NCI-H460 (cell line): ENCODE measurements around the gene GPR15. TPM values are rescaled to one million over a fixed set of nuclear protein-coding genes. Genes with fewer than 3 reads are reported as not detected.

Source experiments
- DNase-seq: peaks from one replicate; pipeline ENCODE4 v3.0.0-alpha.2; 2016; ENCODE audit warnings: low read depth; ENCODE audit errors: extremely low read depth
- total RNA-seq: library from RNA; depleted of rRNA; stranded (reverse); fragments of >200 nt; shearing (Covaris generic); gene quantifications from 2 replicates; pipeline ENCODE4 v1.2.3, GENCODE V29; 2014

Gene GPR15
- total RNA-seq, 1 experiment from 2014 or later: not detected

DNA sequence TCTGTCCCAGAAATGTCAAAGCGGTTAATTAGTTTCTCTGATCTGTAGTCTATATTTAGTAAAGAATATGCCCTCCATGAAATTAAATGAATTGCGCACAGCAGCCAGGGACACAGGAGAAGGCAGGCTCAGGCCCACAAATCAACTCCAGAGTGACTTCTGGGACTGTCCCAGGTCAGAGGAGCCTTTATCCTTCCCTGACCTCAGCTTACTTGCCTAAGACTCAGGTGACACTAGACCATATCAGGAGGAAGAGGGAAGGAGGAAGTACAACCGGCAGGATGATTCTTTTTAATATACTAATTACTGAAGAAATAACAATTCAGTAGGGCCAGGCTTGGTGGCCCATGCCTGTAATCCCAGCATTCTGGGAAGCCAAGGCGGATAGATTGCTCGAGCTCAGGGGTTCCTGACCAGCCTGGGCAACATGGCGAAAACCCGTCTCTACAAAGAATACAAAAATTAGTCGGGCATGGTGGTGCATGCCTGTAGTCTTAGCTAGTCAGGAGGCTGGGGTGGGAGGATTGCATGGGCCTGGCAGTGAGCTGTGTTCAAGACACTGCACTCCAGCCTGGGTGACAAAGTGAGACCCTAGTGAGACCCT lies 1.8 kb upstream of the GPR15 start:
- no peak for DNase-seq

DNA sequence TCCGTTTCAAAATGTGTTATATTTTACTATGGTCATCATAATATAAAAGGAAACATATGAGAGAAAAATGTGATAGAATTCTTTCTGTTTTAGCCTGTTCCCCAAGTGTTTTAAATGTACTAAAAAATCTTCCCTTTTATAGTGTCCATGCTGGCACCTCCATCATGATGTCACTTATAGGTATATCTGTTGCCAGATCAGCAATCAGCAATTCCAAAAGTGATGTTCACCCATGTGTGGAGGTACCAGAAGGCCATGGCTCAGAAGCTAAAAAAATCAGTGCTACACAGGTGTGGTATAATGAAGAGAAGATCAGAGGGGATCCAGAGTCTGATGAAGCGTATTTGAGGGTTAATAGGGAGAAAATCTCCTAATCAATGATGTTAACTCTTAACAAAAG lies 1.1 kb upstream of the GPR15 start:
- DNase-seq: no peak

DNA sequence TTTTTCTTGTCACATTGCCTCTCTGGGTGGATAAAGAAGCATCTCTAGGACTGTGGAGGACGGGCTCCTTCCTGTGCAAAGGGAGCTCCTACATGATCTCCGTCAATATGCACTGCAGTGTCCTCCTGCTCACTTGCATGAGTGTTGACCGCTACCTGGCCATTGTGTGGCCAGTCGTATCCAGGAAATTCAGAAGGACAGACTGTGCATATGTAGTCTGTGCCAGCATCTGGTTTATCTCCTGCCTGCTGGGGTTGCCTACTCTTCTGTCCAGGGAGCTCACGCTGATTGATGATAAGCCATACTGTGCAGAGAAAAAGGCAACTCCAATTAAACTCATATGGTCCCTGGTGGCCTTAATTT lies 478 bp downstream of the GPR15 start:
- no peak for DNase-seq

DNA sequence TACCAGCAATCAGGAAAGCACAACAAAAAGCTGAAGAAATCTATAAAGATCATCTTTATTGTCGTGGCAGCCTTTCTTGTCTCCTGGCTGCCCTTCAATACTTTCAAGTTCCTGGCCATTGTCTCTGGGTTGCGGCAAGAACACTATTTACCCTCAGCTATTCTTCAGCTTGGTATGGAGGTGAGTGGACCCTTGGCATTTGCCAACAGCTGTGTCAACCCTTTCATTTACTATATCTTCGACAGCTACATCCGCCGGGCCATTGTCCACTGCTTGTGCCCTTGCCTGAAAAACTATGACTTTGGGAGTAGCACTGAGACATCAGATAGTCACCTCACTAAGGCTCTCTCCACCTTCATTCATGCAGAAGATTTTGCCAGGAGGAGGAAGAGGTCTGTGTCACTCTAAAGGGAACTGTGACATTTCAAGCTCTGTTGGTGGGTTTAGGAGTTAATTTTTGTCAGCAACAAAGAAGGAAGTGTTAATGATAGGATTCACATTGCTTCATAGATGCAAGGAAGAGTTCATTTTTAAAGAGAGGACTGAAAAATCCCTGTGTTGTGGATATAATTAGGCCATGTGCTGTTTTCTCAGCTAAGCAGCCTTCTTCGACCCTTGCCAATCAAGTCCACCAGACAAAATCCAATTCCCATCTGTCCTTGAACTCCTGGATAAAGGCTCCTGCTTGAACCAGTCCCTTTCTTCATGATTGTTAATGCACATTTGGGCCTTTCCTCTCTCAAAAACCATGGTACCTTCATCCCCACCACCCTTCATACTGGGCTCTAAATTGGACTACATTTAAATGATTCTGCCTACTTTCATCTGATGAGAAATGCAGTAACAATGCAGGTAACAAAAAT lies 1.2 kb downstream of the GPR15 start:
- no peak for DNase-seq

DNA sequence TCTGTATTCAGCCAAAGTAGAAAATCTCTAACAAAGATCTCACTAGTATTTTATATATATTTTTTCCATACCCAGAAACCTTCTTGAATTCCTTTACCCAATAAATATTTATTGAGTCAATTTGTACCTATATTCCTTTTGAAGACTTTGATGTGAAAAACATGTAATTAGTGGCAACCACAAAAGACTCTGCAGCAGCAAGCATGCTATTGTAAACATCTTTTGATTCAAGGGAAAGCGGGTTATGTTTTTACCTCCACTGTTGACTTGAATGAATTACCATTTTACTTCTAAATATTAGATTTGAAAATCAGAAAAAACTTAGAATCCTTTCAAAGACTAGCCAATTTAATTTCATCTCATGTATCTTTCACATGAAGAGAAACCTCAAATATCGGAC lies 2.4 kb downstream of the GPR15 start:
- no peak for DNase-seq

DNA sequence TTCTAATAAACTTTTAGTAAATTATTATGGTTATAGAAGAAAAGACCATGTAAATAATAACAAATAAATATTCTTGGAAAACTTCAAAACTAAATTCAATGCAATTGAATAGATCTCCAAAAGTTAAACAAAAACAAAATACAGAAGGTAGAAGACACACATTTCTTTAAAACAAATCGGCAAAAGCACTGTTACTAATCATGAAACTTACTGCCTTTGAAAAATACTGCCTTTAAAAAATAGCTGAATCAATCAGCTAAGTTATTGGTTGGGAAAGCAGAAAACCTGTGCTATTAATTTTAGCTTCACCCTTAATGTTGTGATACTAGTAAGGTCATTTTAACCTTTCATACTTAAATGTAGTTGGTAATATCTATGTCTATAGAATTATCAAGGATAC lies 3.0 kb downstream of the GPR15 start:
- DNase-seq: no peak

DNA sequence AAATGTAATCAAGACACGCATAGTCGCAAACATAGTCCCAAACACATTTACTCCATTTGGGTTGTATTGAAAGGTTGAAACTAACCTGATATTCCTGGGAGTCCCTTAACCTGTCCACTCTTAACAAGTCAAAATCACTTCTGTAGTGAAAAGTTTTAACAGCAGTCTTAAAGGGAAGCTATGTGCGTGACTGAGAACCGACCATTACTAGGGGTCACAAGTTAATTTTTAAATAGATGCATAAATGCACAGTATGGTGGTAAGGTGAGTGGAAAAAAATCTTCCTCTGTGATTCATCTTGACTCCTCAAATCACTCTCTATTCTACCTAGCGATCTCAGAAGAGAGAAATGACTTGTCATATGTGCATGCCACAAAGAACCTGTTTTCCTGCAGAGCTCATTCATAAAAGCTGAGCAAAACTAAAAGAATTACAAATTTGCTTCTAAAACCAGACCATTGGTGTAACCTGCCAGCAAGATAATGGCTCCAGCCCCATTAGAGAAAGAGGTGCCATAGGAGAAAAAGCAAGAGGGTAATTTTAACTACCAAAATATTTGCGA lies 4.8 kb downstream of the GPR15 start:
- no peak for DNase-seq

DNA sequence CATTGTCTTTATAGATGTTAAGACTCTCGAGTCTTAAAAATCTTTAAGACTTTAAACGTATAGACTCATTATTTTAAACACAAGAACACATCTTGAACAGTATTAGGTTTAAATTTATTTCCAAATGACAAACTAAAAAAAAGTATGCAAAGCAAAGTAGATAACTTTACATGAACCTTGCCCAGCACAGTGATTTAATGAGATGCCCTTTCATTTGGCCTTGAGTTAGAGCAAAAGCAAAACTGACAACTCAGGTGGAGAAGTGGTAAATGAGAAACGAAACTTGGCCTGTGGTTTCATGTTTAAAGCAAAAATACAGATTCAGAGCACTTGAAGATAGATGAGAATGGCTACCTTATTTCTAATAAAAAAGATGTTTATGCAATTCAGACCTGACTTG lies 8.6 kb downstream of the GPR15 start:
- DNase-seq: no peak

DNA sequence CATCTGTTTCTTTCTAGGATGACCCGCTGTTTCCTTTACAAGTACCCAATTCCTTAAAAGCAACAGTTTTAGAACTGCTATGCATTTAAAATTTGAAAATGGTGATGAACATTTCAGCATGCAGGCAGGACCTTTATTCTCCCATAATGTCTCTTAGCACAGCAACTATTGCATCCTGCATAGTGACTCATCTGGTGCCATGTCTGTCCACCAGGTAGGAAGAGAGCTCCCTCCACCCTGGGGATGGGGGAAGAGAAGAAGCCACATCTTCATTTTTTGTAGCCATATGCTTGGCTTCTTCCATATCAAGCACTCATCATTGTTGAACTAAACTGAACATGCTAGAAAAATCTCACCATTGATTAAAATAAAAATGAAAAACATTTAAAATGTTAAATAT lies 9.9 kb downstream of the GPR15 start:
- no peak for DNase-seq

DNA sequence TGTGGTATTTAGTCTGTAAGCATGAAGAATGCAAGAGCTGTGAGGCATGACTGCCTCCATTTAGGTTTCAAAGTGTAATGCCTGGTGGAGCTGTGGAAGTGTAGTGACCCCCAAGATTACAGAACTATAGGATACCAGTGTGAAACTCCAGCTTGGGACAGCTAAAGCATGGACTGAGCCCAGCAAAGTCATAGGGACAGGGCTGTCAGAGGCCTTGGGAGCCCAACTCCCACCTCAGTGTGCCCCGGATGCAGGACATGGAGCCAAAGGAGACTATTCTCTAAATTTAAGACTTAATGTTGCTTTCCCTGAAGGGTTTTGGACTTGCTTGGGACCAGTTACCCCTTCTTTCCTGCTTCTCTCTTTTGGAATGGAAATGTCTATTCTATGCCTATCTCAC lies 10.8 kb downstream of the GPR15 start:
- DNase-seq: no peak

DNA sequence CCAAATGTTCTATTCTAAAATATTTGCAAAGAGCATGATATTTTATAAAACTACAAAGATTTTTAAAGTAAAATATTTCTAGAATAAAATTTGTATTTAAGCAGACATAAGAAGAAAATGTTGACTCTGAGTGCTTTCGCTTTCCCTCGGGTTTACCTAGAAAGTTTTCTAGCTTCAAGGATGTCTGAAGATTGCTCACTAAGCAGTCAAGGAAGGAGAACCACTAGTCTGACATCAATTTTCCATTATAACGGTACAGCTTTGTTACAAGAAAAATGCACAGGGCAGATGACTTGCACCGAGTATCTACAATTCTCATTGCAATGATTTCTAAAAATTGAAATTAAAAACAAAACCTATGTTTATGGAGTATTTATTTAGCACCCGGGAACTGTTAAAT lies 14.2 kb downstream of the GPR15 start:
- DNase-seq: no peak

DNA sequence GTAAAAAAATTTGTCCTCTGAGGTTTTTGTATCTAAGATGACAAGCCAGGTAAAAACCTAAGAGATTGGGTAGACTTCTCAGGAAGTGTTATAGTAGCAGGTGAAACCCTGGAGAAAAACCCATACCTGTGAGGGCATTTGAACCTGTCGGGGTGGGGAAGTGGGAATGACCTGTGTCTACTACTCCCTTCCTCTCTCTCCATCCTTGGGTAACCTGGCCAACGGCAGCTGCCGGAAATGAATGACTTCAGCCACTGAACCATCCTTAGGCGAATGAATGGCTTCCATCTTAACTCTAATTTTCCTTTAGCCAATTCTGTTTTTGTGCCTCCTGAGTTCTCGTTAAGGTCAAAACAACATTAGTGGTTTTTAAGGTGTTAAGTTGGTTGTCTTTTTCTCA lies 16.8 kb downstream of the GPR15 start:
- DNase-seq: no peak

DNA sequence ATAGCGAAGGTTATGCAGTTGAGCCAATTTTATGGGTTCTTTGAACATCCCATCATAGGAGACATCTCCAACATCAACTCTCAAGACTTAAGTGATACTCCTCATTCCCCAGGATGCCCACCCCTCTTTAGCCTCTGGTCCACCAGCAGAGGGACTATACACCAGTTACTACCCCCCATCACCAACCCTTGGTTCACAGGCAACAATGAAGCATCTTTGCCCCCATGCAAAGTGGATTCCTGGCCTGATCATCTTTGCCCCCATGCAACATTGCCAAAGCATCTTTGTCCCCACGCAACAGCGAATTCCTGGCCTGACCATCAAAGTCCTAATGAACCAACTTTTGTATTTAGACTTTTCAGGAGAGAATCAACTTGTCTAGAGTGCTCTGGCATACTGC lies 19.1 kb downstream of the GPR15 start:
- no peak for DNase-seq

DNA sequence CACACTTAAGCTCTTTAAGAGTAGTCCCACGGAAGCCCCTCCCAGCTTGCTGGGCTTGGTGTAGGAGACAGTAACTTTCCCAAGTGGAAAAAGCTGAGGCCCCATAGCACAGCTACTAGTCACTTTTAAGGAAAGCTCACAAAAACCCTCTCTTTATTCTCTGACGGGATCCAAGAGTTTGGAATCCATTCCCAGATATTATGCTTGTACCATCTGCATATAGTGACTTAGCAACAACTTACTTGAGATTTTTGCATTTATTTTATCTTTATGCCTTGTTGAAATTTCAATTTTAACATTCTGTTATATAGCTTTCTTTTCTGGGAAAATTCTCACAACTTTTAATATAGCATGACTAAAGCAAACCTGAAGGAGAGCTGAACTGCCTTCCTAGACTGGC lies 19.5 kb downstream of the GPR15 start:
- DNase-seq: no peak

DNA sequence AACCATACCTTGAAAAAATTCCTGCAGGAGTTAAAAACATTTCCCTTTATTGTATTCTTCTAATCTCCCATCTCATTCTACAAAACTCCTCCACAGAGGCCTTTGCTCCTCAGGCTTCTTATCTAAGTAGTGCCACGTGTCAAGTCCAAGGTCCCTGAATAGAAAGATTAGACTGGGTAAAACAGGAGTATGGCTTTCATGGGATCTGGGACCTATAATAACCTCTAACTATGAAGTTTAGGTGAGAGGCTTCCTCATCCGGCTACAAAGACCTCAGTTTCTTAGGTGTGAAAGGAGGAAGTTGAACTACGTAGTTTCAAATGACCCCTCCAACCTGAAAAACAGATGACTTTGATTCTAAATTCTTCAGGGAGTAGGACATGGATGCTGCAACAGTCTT lies 20.0 kb downstream of the GPR15 start:
- no peak for DNase-seq

DNA sequence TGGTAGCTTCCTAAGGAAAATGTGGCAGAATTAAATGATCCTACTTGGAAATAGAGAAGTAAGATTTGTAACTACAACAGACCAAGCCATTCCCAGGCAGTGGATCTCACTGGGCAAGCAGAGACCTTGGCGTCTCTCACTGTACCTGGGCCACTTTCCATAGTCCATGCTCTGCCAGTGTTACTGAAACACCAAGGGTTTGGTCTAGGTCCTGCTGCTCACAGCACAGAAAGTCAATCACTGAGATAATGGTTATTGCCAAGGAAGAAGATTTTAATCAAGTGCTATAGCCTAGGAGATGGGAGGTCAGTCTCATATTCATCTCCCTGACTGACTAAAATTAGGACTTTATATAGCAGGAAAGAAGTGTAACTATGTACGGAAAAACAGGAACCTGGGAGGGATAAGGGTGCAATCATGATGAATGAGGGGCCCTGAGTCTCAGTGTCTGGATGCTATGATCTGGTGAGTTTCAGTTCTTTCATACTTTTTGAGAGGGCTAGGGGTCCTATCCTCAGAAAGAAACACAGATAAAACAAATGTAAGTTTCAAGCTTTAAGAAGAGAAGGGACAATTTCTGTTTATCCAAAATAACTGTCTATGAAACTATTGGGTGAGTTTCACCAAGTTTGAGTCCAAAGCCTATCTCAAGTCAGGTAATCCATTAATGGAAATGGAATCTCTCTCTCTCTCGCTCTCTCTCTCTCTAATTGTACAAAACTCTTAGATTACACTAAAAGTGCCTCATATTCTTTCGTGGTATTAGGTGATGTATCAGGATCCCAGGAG lies 20.6 kb downstream of the GPR15 start:
- DNase-seq: no peak

DNA sequence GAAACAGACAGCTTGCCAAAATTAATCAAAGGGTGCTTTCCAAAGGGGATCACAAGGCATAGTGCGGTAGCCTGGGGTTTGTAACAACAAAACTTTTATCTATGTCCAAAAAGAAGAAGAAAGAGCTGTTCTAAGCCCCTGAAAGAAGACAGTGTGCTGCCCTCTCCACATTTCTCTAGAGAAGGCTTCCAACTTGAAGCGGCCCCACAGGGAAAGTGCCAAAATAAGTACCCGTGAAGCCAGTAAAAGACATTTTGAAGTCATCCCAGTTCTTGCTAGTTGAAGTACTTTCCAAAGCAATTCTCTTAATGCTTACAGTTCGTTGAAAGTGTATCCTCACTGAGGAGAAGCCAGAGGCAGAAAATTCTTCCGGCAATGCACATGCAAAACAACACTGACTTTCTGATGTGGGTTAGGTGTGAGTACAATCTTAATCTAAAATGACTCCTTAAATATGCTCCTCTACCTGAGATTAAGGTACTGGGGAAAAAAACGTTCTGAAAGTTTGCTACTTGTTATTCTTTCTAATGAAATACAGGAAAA lies 21.3 kb downstream of the GPR15 start:
- DNase-seq: no peak

DNA sequence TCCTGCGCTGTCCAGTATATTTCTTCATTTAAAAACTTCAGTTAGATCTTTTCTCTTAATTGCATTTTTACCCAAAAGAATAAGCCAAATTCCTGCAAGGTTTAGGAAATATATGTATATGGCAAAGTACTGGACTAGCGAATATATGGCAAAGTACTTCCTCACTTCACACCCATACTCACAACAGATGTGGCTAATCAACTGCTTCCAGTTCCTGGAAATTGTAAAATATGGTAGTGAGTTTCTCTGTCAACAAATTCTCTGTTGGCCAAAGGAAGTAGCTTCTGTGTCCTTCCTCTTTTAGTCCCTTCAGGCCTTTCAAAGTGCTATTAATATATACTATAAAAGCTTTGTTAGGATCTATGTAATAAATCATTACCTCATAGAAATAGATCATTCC lies 22.0 kb downstream of the GPR15 start:
- no peak for DNase-seq

DNA sequence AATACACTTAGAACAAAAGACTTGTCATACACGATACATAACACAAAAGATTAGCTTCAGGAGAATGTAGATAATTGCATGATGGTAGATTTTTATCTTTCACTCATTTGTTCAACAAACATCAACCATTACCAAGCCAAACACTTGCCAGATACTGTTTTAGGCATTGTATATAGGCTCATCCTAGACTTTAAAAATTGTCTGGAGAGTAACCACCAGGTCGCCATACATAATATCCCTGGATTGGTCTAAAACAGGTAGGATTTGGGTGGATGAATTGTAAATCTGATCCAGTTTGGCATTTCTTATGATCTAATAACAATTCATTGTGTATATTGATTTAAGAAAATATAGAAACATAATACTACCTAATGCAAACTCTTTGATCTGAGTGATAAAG lies 22.8 kb downstream of the GPR15 start:
- no peak for DNase-seq

DNA sequence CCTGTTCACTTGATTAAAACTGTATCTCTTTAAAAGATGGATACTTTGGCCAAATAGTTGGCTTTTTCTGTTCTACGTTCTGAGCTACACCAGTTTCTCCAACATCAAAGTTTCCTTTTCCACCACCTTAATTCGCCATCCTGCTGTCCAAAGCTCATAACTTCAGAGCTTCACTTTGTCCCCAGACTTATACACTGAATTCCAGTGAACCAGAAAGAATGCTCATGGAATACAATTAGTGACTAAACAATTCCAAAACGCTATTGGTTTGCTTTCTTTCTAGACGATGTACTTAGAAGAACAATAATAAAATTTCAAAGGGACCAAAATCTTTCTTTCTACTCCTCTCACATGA lies 23.2 kb downstream of the GPR15 start:
- no peak for DNase-seq
